HepG2 (cell line): Measurements from ENCODE around the gene ANKRD13D. TPM values are rescaled to one million over a fixed set of nuclear protein-coding genes. Genes with fewer than 3 reads are reported as not detected.
A peak's percentile ranks its signal among the peaks of the same experiment; 100 is the strongest.

Experiments
- HES4 ChIP-seq: sonication (generic); formaldehyde crosslinking; IDR thresholded peaks from 2 replicates; pipeline ENCODE4 v1.9.0; 2021; ENCODE audit warnings: mild to moderate bottlenecking, missing genetic modification reagents, borderline replicate concordance
- KLF9 ChIP-seq: IDR thresholded peaks from 2 replicates; pipeline ENCODE4 v1.6.1; 2016; ENCODE audit warnings: low read depth
- RFX1 ChIP-seq: fragments of 450-650 bp; IDR thresholded peaks from 2 replicates; pipeline ENCODE4 v1.6.1; 2017
- U2AF2 ChIP-seq: fragments of 200-400 bp; formaldehyde crosslinking; IDR thresholded peaks from 2 replicates; pipeline ENCODE4 v1.6.1; 2017; ENCODE audit warnings: low read depth, mild to moderate bottlenecking, low read length
- XRCC5 ChIP-seq: fragments of 200-400 bp; formaldehyde crosslinking; optimal IDR thresholded peaks from 2 replicates; pipeline ENCODE3; 2017; ENCODE audit warnings: mild to moderate bottlenecking, low read length
- ZNF136 ChIP-seq: sonication (generic); formaldehyde crosslinking; IDR thresholded peaks from 2 replicates; pipeline ENCODE4 v1.8.1; 2022; ENCODE audit warnings: low read depth, mild to moderate bottlenecking, moderate library complexity, missing genetic modification reagents
- polyA plus RNA-seq, 8 experiments: library from polyadenylated mRNA; depleted of rRNA in 3 of 8; stranded (reverse) in 7 of 8; unstranded in 1 of 8; fragments of >200 nt; fragmentation: Illumina TruSeq in 4 of 8; extraction: Trizol in 4 of 8; gene quantifications; 2 replicates each; pipeline versions ENCODE4 v1.2.1 to v1.2.3, GENCODE V29; 2011 to 2016; ENCODE audit warnings: low read depth in 4 of 8, missing spikeins in 1 of 8, mixed read lengths in 1 of 8; ENCODE audit not compliant: insufficient read depth in 1 of 8
- total RNA-seq, 5 experiments: library from RNA; depleted of rRNA; stranded (reverse); fragments of >200 nt; fragmentation: Illumina TruSeq; extraction: Trizol; gene quantifications; 2 replicates each; pipeline ENCODE4 v1.2.3, GENCODE V29; 2016; ENCODE audit warnings: low read depth in 1 of 5
- TF ChIP-seq, protein P1 (sequence below): sonication (generic); formaldehyde crosslinking; IDR thresholded peaks from 2 replicates; pipeline ENCODE4 v1.5.0; 2020; ENCODE audit warnings: mild to moderate bottlenecking, missing genetic modification reagents, borderline replicate concordance
- TF ChIP-seq, protein P2 (sequence below): IDR thresholded peaks from 2 replicates; pipeline ENCODE4 v1.6.1; 2016; ENCODE audit warnings: control low read depth
- TF ChIP-seq, protein P3 (sequence below): sonication (generic); formaldehyde crosslinking; IDR thresholded peaks from 2 replicates; pipeline ENCODE4 v1.4.0; 2020; ENCODE audit warnings: missing genetic modification reagents
- TF ChIP-seq, protein P4 (sequence below): sonication (generic); formaldehyde crosslinking; IDR thresholded peaks from 2 replicates; pipeline ENCODE4 v1.8.1; 2023; ENCODE audit warnings: mild to moderate bottlenecking, moderate library complexity, missing genetic modification reagents
- TF ChIP-seq, protein P5 (sequence below): sonication (generic); formaldehyde crosslinking; IDR thresholded peaks from 2 replicates; pipeline ENCODE4 v1.4.0; 2020; ENCODE audit warnings: mild to moderate bottlenecking, missing genetic modification reagents

ANKRD13D gene
- total and polyA plus RNA-seq, 2 of the 13 experiments (the other 11 are each of a cell fraction or from before 2014, with no cell fraction given) = 18.6 to 27.3 TPM

DNA sequence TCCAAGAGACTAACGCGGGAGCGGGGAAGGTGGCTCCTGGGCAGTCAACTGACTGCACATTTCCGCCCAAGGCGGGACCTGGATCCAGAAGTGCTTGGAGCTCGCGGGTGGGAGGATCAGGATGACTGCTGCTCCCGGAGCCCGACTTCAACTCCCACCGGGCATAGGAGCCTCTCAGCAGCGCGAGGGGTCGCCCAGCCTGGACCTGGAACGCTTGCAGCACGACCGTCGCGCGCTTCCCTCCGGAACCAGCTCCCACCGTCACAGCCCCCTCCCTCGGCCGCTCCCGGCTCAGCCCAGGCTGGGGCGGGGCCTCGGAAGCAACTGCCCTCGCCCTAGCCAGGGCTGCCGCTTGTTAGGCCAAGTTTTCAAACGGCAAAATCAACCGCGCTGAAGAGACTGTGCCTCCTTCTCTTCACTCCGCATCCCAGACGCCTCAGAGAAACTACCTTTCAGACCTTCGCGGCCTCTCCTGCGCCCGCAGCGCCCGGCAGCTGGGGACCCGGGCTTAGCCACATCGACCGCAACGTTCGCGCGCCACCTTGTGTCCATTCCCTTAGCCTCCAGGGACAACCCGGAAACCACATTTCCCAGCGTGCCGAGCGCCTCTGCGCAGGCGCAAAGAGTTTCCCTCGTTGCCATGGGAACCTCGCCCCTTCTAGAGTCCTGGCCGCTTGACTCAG lies 28.2 kb downstream of the ANKRD13D start (continued):
- TF ChIP-seq, protein P1, sequence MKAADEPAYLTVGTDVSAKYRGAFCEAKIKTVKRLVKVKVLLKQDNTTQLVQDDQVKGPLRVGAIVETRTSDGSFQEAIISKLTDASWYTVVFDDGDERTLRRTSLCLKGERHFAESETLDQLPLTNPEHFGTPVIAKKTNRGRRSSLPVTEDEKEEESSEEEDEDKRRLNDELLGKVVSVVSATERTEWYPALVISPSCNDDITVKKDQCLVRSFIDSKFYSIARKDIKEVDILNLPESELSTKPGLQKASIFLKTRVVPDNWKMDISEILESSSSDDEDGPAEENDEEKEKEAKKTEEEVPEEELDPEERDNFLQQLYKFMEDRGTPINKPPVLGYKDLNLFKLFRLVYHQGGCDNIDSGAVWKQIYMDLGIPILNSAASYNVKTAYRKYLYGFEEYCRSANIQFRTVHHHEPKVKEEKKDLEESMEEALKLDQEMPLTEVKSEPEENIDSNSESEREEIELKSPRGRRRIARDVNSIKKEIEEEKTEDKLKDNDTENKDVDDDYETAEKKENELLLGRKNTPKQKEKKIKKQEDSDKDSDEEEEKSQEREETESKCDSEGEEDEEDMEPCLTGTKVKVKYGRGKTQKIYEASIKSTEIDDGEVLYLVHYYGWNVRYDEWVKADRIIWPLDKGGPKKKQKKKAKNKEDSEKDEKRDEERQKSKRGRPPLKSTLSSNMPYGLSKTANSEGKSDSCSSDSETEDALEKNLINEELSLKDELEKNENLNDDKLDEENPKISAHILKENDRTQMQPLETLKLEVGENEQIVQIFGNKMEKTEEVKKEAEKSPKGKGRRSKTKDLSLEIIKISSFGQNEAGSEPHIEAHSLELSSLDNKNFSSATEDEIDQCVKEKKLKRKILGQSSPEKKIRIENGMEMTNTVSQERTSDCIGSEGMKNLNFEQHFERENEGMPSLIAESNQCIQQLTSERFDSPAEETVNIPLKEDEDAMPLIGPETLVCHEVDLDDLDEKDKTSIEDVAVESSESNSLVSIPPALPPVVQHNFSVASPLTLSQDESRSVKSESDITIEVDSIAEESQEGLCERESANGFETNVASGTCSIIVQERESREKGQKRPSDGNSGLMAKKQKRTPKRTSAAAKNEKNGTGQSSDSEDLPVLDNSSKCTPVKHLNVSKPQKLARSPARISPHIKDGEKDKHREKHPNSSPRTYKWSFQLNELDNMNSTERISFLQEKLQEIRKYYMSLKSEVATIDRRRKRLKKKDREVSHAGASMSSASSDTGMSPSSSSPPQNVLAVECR (CRISPR knock-in tag) = peak; percentile 93
- TF ChIP-seq, protein P2, sequence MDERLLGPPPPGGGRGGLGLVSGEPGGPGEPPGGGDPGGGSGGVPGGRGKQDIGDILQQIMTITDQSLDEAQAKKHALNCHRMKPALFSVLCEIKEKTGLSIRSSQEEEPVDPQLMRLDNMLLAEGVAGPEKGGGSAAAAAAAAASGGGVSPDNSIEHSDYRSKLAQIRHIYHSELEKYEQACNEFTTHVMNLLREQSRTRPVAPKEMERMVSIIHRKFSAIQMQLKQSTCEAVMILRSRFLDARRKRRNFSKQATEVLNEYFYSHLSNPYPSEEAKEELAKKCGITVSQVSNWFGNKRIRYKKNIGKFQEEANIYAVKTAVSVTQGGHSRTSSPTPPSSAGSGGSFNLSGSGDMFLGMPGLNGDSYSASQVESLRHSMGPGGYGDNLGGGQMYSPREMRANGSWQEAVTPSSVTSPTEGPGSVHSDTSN (CRISPR knock-in tag) = no peak
- TF ChIP-seq, protein P3, sequence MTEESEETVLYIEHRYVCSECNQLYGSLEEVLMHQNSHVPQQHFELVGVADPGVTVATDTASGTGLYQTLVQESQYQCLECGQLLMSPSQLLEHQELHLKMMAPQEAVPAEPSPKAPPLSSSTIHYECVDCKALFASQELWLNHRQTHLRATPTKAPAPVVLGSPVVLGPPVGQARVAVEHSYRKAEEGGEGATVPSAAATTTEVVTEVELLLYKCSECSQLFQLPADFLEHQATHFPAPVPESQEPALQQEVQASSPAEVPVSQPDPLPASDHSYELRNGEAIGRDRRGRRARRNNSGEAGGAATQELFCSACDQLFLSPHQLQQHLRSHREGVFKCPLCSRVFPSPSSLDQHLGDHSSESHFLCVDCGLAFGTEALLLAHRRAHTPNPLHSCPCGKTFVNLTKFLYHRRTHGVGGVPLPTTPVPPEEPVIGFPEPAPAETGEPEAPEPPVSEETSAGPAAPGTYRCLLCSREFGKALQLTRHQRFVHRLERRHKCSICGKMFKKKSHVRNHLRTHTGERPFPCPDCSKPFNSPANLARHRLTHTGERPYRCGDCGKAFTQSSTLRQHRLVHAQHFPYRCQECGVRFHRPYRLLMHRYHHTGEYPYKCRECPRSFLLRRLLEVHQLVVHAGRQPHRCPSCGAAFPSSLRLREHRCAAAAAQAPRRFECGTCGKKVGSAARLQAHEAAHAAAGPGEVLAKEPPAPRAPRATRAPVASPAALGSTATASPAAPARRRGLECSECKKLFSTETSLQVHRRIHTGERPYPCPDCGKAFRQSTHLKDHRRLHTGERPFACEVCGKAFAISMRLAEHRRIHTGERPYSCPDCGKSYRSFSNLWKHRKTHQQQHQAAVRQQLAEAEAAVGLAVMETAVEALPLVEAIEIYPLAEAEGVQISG (CRISPR knock-in tag) = peak; percentile 87
- TF ChIP-seq ZNF136 (0 out of 2 replicates have a peak, but pooled peaks have one; percentile 31), RFX1 (peak; percentile 98), XRCC5 (peak; percentile 80), KLF9 (peak; percentile 58; the same call in 1 of the 2 replicates), HES4 (CRISPR knock-in tag) (peak; percentile 17; the same call in 1 of the 2 replicates), U2AF2 (peak; percentile 97)
- TF ChIP-seq, protein P4, sequence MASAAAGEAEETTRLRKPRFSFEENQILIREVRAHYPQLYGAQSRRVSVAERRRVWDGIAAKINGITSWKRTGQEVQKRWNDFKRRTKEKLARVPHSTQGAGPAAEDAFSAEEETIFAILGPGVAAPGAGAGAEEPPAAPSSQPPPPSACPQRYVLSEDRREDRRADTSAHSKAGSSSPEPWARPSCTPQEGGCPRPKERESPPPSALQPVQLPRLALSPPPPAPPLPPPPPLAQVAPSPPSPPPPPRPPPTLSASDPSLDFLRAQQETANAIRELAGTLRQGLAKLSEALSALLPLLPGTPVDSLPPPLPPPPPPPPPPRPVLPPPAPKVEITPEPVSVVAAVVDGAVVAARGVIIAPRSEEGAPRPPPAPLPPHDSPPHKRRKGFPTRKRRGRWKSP (CRISPR knock-in tag) = peak; percentile 57; the same call in 1 of the 2 replicates
- TF ChIP-seq, protein P5, sequence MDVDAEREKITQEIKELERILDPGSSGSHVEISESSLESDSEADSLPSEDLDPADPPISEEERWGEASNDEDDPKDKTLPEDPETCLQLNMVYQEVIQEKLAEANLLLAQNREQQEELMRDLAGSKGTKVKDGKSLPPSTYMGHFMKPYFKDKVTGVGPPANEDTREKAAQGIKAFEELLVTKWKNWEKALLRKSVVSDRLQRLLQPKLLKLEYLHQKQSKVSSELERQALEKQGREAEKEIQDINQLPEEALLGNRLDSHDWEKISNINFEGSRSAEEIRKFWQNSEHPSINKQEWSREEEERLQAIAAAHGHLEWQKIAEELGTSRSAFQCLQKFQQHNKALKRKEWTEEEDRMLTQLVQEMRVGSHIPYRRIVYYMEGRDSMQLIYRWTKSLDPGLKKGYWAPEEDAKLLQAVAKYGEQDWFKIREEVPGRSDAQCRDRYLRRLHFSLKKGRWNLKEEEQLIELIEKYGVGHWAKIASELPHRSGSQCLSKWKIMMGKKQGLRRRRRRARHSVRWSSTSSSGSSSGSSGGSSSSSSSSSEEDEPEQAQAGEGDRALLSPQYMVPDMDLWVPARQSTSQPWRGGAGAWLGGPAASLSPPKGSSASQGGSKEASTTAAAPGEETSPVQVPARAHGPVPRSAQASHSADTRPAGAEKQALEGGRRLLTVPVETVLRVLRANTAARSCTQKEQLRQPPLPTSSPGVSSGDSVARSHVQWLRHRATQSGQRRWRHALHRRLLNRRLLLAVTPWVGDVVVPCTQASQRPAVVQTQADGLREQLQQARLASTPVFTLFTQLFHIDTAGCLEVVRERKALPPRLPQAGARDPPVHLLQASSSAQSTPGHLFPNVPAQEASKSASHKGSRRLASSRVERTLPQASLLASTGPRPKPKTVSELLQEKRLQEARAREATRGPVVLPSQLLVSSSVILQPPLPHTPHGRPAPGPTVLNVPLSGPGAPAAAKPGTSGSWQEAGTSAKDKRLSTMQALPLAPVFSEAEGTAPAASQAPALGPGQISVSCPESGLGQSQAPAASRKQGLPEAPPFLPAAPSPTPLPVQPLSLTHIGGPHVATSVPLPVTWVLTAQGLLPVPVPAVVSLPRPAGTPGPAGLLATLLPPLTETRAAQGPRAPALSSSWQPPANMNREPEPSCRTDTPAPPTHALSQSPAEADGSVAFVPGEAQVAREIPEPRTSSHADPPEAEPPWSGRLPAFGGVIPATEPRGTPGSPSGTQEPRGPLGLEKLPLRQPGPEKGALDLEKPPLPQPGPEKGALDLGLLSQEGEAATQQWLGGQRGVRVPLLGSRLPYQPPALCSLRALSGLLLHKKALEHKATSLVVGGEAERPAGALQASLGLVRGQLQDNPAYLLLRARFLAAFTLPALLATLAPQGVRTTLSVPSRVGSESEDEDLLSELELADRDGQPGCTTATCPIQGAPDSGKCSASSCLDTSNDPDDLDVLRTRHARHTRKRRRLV (CRISPR knock-in tag) = peak; percentile 74; the same call in 1 of the 2 replicates
